ENCODE results near the gene PEAR1.

The PEAR1 gene

GRCh38 chr1:156893048-156893953, at the start of gene PEAR1:
TSS of gene PEAR1 (plus strand) at chr1:156893718. CDS start at chr1:156903927, 10,209 bp downstream.
- Histone ChIP-seq H3K27ac (ENCODE audit: low read depth, low read length) (peak within 1 kb of the TSS; percentile 69), H3K4me3 (ENCODE audit: low read depth in 1 of 2, low read length in 2 of 2) (peak within 1 kb of the TSS; percentile 46 to 50), H3K9ac (ENCODE audit: low read depth in 1 of 2, low read length in 2 of 2) (peak within 1 kb of the TSS in 1 of 2 donors; percentile 18), H3K36me3 (ENCODE audit: control insufficient read depth in 1 of 2, insufficient read depth in 2 of 2, low read length in 2 of 2) (no peaks in the 10 kb centered on the region), H3K9me3 (ENCODE audit: control insufficient read depth in 1 of 2, low read length in 2 of 2) (no peaks in the 10 kb centered on the region), H3K27me3 (ENCODE audit: control insufficient read depth in 1 of 2, insufficient read depth in 2 of 2, low read length in 2 of 2) (peaks cover 25% of the 10 kb centered on the region in 2 donors), H3K4me1 (ENCODE audit: control insufficient read depth in 1 of 2, insufficient read depth in 2 of 2, low read length in 2 of 2) (peaks cover 0 to 14% of the 10 kb centered on the region in 2 donors)

DNA sequence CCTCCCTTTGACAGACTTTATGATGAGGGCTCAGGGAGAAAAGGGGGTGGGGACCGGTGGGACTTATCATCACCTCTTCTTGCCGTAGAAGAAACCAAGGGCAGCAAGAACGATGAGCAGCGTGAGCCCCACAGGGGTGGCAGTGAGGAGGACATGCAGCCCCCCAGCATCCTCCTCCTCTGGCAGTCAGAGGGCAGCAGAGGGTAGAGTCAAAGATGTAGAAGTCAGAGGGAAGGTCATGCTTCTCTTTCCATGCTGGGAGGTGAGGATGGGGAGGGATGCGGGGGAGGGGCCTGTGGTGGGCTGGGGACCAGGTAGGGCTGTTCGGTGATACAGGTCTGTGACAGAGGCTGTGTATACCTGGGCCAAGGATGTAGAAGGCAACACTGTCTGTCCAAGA, 49.4 kb upstream of the PEAR1 start:
- Histone ChIP-seq H3K27ac (ENCODE audit: low read depth, low read length) (no peak overlapping the region), H3K36me3 (ENCODE audit: control insufficient read depth in 1 of 2, insufficient read depth in 2 of 2, low read length in 2 of 2) (no peaks in the 10 kb centered on the region), H3K27me3 (ENCODE audit: control insufficient read depth in 1 of 2, insufficient read depth in 2 of 2, low read length in 2 of 2) (peaks cover 64 to 67% of the 10 kb centered on the region in 2 donors), H3K4me1 (ENCODE audit: control insufficient read depth in 1 of 2, insufficient read depth in 2 of 2, low read length in 2 of 2) (peaks cover 0 to 4% of the 10 kb centered on the region in 2 donors), H3K4me3 (ENCODE audit: low read depth in 1 of 2, low read length in 2 of 2) (no peak overlapping the region), H3K9me3 (ENCODE audit: control insufficient read depth in 1 of 2, low read length in 2 of 2) (no peaks in the 10 kb centered on the region), H3K9ac (ENCODE audit: low read depth in 1 of 2, low read length in 2 of 2) (no peak overlapping the region)

GRCh38 chr1:156844638-156845037, 48.9 kb upstream of the PEAR1 start:
- Histone ChIP-seq H3K4me1 (ENCODE audit: control insufficient read depth in 1 of 2, insufficient read depth in 2 of 2, low read length in 2 of 2) (peaks cover 0 to 4% of the 10 kb centered on the region in 2 donors), H3K27me3 (ENCODE audit: control insufficient read depth in 1 of 2, insufficient read depth in 2 of 2, low read length in 2 of 2) (peaks cover 65 to 70% of the 10 kb centered on the region in 2 donors), H3K4me3 (ENCODE audit: low read depth in 1 of 2, low read length in 2 of 2) (no peak overlapping the region), H3K9me3 (ENCODE audit: control insufficient read depth in 1 of 2, low read length in 2 of 2) (no peaks in the 10 kb centered on the region), H3K27ac (ENCODE audit: low read depth, low read length) (no peak overlapping the region), H3K36me3 (ENCODE audit: control insufficient read depth in 1 of 2, insufficient read depth in 2 of 2, low read length in 2 of 2) (no peaks in the 10 kb centered on the region), H3K9ac (ENCODE audit: low read depth in 1 of 2, low read length in 2 of 2) (no peak overlapping the region)

DNA sequence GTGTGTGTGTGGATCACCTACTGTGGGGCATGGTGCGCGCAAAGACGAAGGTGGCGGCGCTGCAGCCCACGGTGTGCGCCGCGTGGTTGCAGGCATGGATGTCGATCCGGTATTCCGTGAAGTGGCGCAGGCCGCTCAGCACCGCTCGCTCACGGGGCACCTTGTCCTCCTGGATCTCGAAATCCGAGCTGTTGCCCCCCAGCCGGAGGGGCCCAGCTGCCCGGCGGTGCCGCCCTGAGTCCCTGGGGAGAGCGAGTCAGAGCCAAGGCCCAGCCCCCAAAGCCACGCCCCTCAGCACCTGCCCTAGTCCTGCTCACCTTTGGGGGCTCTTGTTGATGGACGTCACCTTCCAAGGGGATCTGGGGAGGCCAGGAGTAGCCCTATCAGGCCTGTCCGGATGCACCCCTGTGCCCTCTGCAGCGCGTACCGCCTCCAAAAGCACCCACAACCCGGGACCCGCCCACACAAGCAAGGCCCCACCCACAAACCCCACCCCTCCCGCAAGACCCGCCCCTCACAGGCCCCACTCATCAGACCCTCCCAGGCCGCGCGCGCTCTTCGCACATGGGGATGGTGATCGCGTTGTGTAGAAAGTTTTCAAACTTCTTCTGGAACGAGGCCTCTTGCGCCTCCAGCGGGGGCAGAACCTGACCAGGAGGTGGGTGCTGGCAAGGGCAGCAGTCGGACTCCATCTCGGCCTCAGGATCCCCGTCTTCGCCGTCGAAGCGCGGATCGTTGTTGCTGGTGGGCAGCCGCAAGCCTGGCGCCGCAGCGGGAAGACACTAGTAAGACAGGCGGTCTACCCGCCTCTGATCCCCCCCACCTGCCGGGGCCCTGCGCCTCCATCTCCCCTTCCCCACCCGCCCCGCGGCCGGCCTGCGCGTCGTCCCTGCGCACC, 48.2 kb upstream of the PEAR1 start:
- peaks cover 66 to 70% of the 10 kb centered on the region in 2 donors for H3K27me3 ChIP-seq (ENCODE audit: control insufficient read depth in 1 of 2, insufficient read depth in 2 of 2, low read length in 2 of 2)
- peaks cover 0 to 4% of the 10 kb centered on the region in 2 donors for H3K4me1 ChIP-seq (ENCODE audit: control insufficient read depth in 1 of 2, insufficient read depth in 2 of 2, low read length in 2 of 2)
- no peak overlapping the region for H3K9ac ChIP-seq (ENCODE audit: low read depth in 1 of 2, low read length in 2 of 2)
- H3K27ac ChIP-seq (ENCODE audit: low read depth, low read length), result no peak overlapping the region
- H3K4me3 ChIP-seq (ENCODE audit: low read depth in 1 of 2, low read length in 2 of 2), result no peak overlapping the region
- H3K36me3 ChIP-seq (ENCODE audit: control insufficient read depth in 1 of 2, insufficient read depth in 2 of 2, low read length in 2 of 2), result no peaks in the 10 kb centered on the region
- H3K9me3 ChIP-seq (ENCODE audit: control insufficient read depth in 1 of 2, low read length in 2 of 2), result no peaks in the 10 kb centered on the region

DNA sequence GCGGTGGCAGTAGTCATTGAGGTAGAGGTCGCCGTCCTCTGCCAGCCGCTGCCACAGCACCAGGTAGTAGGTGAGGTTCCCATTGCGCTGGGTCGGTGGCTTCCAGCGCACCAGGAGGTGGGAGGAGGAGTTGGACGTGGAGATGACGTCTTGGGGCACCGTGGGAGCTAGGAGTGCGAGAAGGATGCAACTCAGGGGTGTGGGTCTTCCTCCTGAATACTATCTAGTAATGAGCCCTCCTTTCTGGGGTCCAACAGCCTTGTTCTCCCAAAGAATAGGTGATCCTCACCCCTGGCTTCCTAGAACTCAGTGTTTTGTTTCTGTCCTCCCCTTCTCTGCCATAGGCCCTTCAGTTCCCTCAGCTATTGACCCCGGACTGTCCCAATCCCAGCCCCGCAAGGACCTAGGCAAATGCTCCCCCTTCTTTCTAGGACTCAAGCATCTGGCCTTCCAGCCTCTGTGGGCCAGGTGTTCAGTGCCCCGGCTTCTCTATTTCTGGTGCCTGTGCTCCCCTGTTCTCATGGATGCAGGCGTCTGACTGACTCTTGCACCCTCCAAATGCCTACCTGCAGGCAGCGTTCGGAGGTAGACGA, 47.5 kb upstream of the PEAR1 start:
- Histone ChIP-seq H3K36me3 (ENCODE audit: control insufficient read depth in 1 of 2, insufficient read depth in 2 of 2, low read length in 2 of 2) (no peaks in the 10 kb centered on the region), H3K27ac (ENCODE audit: low read depth, low read length) (no peak overlapping the region)

DNA sequence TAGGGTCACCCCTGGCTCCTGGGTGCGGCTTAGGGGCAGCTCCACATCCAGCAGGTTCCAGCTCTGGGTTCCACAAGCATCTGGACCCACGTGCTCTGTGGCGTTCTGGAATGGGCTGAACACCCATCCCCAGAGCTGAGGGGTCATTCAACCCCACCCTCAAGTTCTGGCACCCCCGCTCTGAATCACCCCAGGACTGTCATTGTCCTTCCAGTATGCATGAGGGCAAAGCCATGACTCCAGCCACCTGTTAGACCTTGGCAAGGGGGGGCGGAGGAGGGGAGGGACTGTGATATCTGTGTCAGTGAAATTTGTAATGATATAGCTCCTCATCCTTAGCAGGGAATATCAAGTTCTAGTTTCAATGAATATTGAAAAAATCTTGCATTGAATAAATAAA, 46.9 kb upstream of the PEAR1 start:
- Histone ChIP-seq H3K9me3 (ENCODE audit: control insufficient read depth in 1 of 2, low read length in 2 of 2) (no peaks in the 10 kb centered on the region), H3K4me1 (ENCODE audit: control insufficient read depth in 1 of 2, insufficient read depth in 2 of 2, low read length in 2 of 2) (peaks cover 0 to 4% of the 10 kb centered on the region in 2 donors), H3K9ac (ENCODE audit: low read depth in 1 of 2, low read length in 2 of 2) (no peak overlapping the region), H3K36me3 (ENCODE audit: control insufficient read depth in 1 of 2, insufficient read depth in 2 of 2, low read length in 2 of 2) (no peaks in the 10 kb centered on the region), H3K4me3 (ENCODE audit: low read depth in 1 of 2, low read length in 2 of 2) (no peak overlapping the region), H3K27me3 (ENCODE audit: control insufficient read depth in 1 of 2, insufficient read depth in 2 of 2, low read length in 2 of 2) (peaks cover 57 to 69% of the 10 kb centered on the region in 2 donors), H3K27ac (ENCODE audit: low read depth, low read length) (no peak overlapping the region)

More for the DNA sequence above, 47.5 kb upstream of the PEAR1 start:
- Histone ChIP-seq H3K27me3 (ENCODE audit: control insufficient read depth in 1 of 2, insufficient read depth in 2 of 2, low read length in 2 of 2) (peaks cover 61 to 70% of the 10 kb centered on the region in 2 donors), H3K9me3 (ENCODE audit: control insufficient read depth in 1 of 2, low read length in 2 of 2) (no peaks in the 10 kb centered on the region), H3K4me3 (ENCODE audit: low read depth in 1 of 2, low read length in 2 of 2) (no peak overlapping the region), H3K9ac (ENCODE audit: low read depth in 1 of 2, low read length in 2 of 2) (no peak overlapping the region), H3K4me1 (ENCODE audit: control insufficient read depth in 1 of 2, insufficient read depth in 2 of 2, low read length in 2 of 2) (peaks cover 0 to 4% of the 10 kb centered on the region in 2 donors)

DNA sequence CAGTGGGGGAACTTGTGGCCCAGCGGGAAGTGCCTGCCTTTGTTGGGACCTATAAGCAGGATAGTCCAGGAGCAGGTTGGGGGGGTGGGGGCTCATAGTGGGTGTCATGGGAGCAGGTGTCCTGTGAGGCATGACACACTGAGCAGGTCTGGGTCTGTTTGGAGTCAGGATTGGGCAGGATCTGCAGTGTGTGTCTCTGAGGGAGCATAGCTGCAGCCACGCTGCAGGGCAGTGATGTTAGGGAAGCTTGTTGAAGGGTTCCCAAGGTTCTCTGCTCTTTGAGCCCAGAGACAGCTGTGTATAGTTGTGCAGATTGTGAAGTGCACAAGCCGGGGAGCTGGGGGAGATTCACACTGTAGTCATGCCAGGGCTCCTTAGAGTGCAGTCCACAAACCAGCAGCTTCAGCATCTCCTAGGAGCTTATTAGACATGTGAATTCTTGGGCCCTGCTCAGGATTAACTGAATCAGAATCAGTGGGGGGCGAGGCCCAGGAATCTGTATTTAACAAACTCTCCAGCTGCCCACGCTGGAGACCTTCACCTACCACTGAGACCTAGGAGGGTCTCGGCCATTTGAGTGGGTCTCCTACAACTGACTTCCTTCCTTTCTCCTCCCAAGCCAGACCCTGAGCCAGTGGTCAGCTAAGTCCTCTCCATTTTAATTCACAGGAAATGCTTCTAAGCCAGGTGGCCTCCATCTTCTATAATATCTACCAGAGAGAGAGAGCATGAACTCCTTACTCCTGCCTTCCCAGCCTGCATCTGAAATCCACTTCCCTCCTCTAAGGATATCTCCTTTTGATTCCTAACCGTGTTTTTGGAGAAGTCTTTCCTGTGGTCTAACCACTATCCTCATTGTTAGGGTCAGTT, 45.7 kb upstream of the PEAR1 start:
- Histone ChIP-seq H3K27me3 (ENCODE audit: control insufficient read depth in 1 of 2, insufficient read depth in 2 of 2, low read length in 2 of 2) (peaks cover 49 to 68% of the 10 kb centered on the region in 2 donors), H3K4me1 (ENCODE audit: control insufficient read depth in 1 of 2, insufficient read depth in 2 of 2, low read length in 2 of 2) (peaks cover 0 to 4% of the 10 kb centered on the region in 2 donors), H3K27ac (ENCODE audit: low read depth, low read length) (no peak overlapping the region), H3K9me3 (ENCODE audit: control insufficient read depth in 1 of 2, low read length in 2 of 2) (no peaks in the 10 kb centered on the region), H3K9ac (ENCODE audit: low read depth in 1 of 2, low read length in 2 of 2) (no peak overlapping the region), H3K4me3 (ENCODE audit: low read depth in 1 of 2, low read length in 2 of 2) (no peak overlapping the region), H3K36me3 (ENCODE audit: control insufficient read depth in 1 of 2, insufficient read depth in 2 of 2, low read length in 2 of 2) (no peaks in the 10 kb centered on the region)

GRCh38 chr1:156848461-156849150, 44.9 kb upstream of the PEAR1 start:
- Histone ChIP-seq H3K27ac (ENCODE audit: low read depth, low read length) (no peak overlapping the region), H3K27me3 (ENCODE audit: control insufficient read depth in 1 of 2, insufficient read depth in 2 of 2, low read length in 2 of 2) (peaks cover 41 to 68% of the 10 kb centered on the region in 2 donors), H3K4me1 (ENCODE audit: control insufficient read depth in 1 of 2, insufficient read depth in 2 of 2, low read length in 2 of 2) (peaks cover 0 to 4% of the 10 kb centered on the region in 2 donors), H3K4me3 (ENCODE audit: low read depth in 1 of 2, low read length in 2 of 2) (no peak overlapping the region), H3K36me3 (ENCODE audit: control insufficient read depth in 1 of 2, insufficient read depth in 2 of 2, low read length in 2 of 2) (no peaks in the 10 kb centered on the region), H3K9me3 (ENCODE audit: control insufficient read depth in 1 of 2, low read length in 2 of 2) (no peaks in the 10 kb centered on the region), H3K9ac (ENCODE audit: low read depth in 1 of 2, low read length in 2 of 2) (no peak overlapping the region)

DNA sequence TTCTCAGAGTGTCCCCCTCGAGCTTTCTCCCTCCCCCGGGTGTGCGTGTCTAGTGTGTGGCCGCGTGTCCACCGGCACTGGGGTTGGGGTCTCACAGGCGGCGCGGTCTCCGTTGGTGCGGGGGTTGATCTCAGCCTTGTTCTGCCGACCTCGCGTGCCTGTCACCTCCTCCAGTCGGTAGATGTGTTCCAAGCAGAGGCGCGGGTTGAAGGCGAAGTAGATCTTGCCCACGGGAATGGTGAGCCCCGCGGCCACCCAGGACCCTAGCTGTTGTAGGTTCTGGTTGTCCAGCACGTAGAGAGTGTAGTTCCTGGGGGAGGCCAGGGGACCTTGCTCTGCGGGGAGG, 44.4 kb upstream of the PEAR1 start:
- no peak overlapping the region for H3K9ac ChIP-seq (ENCODE audit: low read depth in 1 of 2, low read length in 2 of 2)
- no peak overlapping the region for H3K4me3 ChIP-seq (ENCODE audit: low read depth in 1 of 2, low read length in 2 of 2)
- peaks cover 0 to 4% of the 10 kb centered on the region in 2 donors for H3K4me1 ChIP-seq (ENCODE audit: control insufficient read depth in 1 of 2, insufficient read depth in 2 of 2, low read length in 2 of 2)
- no peak overlapping the region for H3K27ac ChIP-seq (ENCODE audit: low read depth, low read length)
- peaks cover 38 to 66% of the 10 kb centered on the region in 2 donors for H3K27me3 ChIP-seq (ENCODE audit: control insufficient read depth in 1 of 2, insufficient read depth in 2 of 2, low read length in 2 of 2)
- H3K36me3 ChIP-seq (ENCODE audit: control insufficient read depth in 1 of 2, insufficient read depth in 2 of 2, low read length in 2 of 2), result no peaks in the 10 kb centered on the region
- no peaks in the 10 kb centered on the region for H3K9me3 ChIP-seq (ENCODE audit: control insufficient read depth in 1 of 2, low read length in 2 of 2)

Measured in duodenal mucosa (tissue), 2 donors.